ENCODE measurements around the gene IL5RA. TPM values are rescaled to one million over a fixed set of nuclear protein-coding genes. Genes with fewer than 3 reads are reported as not detected.
A peak's percentile ranks its signal among the peaks of the same experiment; 100 is the strongest.

The IL5RA gene, protein sequence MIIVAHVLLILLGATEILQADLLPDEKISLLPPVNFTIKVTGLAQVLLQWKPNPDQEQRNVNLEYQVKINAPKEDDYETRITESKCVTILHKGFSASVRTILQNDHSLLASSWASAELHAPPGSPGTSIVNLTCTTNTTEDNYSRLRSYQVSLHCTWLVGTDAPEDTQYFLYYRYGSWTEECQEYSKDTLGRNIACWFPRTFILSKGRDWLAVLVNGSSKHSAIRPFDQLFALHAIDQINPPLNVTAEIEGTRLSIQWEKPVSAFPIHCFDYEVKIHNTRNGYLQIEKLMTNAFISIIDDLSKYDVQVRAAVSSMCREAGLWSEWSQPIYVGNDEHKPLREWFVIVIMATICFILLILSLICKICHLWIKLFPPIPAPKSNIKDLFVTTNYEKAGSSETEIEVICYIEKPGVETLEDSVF
- total RNA-seq (2014; rRNA removed; shearing (Covaris generic)) = not detected in 2 replicates

DNA sequence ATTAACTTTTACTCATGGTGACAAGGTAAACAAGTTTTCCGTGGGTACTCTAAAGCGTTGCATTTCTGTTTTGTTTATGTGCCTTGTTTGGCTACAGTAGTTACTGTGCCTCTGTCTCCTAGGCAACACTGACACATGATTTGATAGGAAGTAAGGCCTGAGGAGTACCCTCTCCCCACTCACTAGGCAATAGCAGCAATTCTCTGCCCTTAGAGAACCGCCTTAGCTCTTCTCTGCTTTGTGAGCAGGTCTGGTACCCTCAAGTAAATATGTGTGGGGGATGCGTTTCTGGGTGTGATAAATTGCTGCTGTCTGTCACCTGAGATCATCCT, at the start of gene IL5RA:
IL5RA (minus strand) TSS at position 76 of the 332 bp plus-strand sequence. CDS start 5,390 bp downstream, outside the sequence.
- no peak for DNase-seq (ENCODE audit: low spot score)

DNA sequence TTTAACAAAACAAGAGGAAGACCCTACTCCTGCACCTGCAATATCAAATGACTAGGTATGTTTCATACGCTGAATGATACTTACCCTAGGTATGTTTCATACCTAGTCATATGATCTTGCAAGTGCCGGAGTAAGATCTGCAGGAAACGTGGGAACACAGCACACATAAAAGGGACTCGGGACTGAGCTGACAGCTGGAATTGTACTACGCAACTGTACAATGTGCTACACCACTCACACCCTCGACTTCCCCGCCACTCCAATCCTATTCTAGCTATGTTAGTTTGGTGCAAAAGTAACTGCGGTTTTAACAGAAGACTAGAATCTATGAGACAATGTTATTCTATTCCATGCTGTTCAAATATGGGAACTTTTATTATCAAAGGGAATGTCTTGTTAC, 47.3 kb upstream of the IL5RA start:
- no peak for DNase-seq (ENCODE audit: low spot score)

DNA sequence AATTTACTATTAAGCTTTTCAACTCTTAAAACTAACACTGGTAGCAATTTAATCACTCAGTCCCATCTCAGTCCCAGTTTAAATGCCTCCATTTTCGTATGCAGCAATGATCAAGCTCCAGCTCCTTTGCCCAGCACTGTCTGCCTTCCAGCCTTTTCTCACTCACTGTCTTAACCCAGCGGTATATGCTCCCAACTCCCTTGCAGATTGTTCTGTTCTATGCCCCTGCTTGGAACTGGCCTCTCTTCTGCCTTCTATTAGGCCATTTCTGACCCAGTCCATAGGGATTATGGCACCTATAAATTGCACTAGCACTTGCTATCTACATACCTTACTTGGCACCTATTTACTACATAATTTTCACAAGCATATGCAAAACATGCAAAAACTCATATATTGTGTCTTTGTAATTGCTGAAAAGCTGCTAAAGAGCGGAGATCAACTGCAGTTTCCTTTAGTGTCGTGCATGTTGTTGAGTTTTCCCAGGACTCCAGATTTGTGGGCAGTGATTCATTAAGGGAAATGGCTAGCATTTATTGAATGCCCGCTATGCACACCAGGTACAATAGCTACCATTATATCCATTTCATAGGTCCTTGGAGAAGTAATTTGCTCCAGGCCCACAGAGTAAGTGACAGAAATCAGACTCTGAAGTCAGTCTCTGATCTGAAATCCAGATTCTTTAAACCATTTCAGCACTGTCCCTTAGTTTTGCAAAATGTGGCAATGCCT, 44.9 kb upstream of the IL5RA start:
- DNase-seq (ENCODE audit: low spot score) = no peak

DNA sequence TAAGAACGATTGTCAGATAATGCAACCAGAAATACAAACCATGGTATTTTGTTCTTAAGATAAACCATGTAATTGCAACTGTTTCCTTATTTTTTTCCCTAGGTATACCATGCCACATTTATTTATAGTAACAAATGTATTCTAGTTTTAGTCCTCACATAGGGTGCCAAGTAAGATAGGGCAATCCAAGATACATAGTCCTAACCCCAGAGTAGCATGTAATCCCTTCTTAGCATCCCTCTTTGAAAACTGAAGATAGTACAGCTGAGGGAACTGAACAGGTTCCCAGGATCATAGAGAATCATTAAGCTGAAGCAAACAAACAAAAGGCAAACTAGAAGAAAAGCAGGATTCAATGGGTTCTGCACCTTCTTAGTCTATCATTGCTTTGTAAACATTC, 41.3 kb upstream of the IL5RA start:
- no peak for DNase-seq (ENCODE audit: low spot score)

DNA sequence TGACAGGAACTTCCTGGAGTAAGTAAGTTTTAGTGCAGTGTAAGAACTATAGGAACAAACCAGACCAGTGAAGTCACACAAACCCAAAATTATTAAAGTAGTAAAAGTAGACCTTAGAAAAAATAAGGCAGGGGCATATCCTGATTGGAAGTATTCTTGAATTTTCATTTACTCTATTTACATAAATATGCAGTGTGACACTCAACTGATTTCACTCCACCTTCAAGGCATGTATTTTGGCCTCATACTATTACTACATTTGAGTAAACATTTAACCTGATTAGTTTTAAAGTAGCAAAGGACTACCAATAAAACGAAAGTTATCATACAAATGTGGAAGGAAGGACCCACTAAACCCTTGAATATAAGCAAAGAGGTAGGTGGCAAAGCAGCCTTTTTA, 39.4 kb upstream of the IL5RA start:
- no peak for DNase-seq (ENCODE audit: low spot score)

DNA sequence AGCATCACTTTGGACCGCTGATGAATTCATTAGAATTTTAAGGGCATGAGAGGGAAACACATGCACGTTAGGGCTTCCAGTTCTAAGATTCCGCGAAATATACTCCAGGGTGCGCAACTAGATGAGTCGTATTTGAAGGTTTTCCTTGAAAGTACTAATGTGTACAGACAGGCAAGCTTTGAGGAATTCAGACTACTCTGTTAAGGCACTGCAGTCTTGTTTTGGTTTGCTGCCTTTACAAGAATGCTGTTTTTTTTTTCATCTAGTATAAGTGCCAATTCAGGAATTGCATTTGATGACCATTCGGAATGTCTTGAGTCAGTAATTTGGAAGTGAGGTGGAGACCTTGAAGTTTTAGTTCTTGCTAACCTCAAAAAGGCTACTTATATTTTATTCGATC, 35.7 kb upstream of the IL5RA start:
- DNase-seq (ENCODE audit: low spot score) = no peak

DNA sequence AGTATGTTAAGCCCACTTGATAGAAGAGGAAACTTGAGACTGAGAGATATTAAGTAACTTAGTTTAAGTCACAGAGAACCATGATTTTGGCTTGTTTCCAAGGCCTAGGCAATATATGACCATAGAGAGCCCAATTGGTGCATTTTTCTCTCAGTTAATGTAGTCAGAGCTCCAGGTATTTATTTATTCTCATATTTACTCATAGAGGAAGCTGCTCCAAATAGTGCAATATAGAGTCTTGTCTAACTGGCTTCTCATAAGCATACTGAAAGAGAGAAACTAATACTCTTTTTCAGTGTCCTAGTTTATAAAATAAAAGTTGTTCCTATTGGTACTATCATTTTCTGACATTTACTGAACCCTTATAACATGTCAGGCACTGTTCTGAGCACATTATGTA, 31.8 kb upstream of the IL5RA start:
- no peak for DNase-seq (ENCODE audit: low spot score)

DNA sequence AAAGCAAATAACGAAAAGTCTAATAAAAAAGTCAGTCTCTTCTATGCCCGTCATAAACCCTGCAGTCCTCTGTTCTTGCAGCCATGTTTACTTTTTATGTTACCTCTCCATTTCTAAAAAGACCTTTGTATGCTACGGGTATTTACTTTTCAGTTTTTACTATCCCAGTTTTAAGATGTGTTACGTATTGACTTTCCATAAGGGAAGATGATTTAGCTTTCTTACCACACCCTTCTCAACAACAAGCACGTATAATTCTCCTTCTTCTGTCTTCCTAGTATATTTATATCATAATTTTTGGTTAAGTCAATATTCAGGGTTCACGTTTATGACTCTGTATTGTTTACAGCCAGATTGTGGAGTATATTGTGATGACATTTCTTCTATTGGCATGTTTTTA, 27.4 kb upstream of the IL5RA start:
- no peak for DNase-seq (ENCODE audit: low spot score)

DNA sequence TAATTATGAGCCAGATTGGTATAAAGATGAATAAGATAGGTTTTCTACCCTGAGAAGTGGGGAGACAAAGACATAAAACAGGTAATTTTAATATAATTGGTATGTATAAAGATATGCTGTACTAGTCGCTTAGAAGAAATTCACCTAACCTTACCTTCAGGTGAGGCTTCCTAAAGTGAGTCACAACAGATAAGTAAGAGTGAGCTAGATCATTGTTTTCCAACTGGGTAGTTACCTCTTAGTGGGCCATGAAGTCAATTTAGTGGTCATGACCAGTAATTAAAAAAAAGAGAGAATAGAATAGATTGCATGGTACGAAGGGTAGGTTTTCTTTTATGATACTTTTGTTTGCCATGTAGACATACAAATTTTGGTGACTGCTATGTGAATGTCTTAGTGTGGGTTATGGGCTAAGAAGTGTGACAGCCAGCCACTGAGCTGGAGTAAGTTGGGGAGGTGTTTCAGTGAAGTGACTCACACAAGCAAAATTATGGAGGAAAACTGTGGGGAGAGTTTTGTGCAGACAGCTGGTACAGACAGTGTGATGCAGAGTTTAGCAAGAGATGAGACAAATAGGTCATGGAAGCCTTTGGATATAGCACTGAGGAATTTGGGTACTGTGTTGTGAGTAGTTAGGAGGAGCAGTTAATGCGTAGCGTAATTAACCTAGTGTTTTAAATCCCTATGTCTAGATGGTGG, 24.7 kb upstream of the IL5RA start:
- no peak for DNase-seq (ENCODE audit: low spot score)

DNA sequence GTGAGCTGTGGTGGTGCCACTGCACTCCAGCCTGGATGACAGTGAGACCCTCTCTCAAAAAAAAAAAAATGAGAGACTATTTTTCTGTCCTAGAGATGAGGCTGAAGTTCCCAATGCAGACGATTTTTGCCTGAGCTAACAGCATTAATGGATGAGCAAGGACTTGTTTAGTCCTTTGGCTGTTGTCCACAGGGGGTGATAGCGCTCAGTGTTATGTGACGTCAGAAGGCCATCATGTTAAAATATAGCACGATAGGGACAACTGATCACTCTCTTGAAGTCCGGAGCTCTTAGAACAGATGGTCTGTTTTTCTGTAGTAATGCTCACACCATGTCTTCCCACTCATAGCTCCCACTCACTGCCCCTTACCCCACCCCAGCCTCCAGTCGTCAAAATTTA, 23.3 kb upstream of the IL5RA start:
- no peak for DNase-seq (ENCODE audit: low spot score)

DNA sequence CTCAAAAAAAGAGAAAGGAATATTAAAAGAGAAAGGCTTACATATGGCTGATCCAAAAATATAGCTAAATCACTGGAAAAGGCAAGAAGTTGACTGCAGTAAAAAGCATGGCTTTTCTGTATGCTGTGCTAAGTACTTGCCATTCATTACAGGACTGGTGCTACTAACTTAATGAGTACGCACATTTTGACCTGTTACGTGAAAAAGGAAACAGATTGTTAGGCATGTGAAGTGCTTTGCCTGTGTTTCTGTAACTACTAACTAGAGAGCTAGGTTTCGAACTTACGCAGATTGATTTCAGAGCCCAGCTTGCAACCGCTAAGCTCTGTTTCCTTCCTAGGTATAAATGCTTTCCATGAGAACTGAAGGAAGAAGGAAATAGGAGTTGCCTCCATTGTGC, 19.4 kb upstream of the IL5RA start:
- no peak for DNase-seq (ENCODE audit: low spot score)

DNA sequence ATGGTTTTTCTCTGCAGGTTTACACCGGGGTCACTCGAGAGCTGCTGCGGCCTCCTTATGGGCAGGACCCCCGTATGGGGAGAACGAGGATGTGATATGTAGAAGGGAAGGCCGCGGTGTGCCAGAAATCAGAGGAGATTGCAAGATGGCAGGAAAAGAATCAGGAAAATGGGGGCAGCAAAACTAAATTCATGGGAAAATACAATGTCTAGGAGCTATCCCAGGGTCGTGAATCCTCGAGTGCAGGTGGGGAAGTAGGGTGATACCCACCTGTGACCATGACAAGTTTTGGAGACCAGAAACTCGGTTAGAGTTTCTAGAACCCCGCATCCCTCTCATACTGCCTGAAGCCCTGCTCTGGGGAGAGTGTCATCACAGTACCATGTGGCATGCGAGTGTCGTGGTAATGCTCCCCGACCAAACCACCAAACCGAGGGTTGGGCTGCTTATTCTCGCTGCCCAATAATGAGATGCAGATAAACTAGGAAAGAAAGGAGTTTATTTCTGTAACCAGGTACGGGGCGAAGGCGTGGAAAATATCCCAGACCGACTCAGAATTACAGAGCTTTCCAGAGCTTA, 17.3 kb upstream of the IL5RA start:
- DNase-seq (ENCODE audit: low spot score) = peak; percentile 48

DNA sequence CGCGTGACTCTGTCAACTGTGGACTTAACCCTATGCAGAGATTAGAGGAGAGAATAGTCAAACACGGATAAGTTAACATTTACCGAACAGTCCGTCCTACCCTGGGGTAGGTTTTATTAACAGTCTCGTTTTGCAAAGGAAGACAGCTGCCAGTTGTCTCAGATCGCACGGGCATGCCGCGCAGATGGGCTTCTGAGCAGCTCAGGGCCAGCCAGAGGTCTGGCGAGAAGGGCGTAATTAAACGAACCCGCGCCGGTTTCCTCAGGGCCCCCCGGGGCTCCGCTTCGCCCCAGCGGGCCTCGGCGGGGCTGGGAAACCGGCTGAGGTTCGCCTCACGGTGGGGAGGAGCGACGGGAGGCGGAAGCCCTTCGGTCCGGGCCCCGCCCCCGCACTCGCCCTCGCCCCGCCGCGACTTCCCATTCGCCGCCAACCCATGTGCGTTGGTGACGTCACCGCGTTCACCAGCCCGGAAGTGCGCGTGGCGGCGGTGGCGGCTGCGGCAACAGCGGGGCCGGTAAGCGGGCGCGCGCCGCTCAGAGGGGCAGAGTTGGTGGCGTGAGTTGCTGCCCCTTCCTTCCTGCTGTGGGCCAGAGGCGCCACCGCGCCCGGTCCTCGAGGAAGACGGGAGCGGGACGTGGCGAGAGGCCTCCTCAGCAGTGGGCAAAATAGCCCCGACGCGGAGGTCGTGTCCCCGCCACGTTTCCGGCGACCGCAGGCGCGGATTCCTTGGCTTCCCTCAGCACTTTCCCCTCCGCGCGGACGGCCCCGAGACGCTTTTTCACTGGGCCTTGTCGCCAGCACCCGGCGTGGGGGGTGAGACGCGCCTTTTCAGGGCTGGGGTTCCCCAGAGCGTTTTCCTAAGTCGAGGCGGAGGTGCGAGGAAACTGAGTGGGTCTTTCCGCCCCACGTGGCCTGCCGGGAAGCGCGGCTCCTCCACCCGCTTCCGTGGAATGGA, 16.6 kb upstream of the IL5RA start, which contains the start of gene TRNT1:
TRNT1 (plus strand) TSS at position 464 of the 955 bp plus-strand sequence. CDS start 2,101 bp downstream, outside the sequence.
- peak; percentile 90 for DNase-seq (ENCODE audit: low spot score)

DNA sequence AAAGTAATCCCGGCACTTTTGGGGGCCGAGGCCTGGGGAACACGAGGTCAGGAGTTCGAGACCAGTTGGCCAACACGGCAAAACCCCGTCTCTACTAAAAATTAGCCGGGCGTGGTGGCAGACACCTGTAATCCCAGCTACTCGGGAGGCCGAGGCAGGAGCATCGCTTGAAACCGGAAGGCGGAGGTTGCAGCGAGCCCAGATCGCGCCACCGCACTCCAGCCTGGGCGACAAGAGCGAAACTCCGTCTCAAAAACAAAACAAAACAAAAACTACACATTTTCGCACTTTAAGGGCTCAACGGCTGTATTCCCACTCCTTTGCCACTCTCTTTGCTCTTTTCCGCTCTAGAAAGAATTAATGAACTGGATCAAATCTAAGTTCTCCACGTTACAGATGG, 15.8 kb upstream of the IL5RA start:
- no peak for DNase-seq (ENCODE audit: low spot score)

DNA sequence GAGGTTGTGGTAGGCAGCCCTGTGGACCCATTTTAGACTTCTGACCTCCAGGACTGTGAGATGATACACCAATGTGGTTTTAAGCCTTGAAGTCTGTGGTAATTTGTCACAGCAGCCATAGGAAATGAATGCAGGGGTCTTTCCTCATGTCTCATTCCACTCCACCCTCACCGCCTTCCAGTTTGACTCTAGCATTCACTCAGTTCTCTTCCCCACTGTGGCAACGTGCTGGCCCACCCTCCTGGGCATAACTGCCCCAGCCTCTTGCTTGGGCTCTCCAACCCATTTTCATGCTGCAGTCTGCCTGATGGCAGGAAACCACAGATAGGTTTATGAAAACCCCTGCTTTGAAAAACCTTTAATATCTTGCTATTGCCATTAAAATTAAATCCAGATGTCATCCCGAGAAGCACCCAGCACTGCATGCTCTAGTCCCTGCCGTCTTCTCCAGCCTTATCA, 9.2 kb upstream of the IL5RA start:
- no peak for DNase-seq (ENCODE audit: low spot score)

DNA sequence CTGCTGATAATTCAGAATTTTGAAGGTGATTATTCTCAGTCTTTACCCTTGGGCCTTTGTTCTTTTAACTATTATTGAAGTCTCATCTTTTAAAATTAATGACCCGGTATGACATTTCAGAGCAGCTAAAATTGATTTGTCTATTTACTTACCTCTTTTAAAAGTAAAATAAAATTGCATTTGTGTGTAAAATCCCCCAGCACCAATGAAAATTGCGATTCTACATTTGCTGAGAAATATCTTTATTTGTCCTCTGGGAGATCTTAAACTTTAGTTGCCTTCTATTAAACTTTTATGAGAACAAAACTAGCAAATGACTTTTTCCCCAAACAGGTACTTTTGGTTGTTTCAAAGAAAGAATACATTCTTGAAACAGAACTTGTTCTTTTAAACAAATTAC, 7.5 kb upstream of the IL5RA start:
- DNase-seq (ENCODE audit: low spot score) = no peak

DNA sequence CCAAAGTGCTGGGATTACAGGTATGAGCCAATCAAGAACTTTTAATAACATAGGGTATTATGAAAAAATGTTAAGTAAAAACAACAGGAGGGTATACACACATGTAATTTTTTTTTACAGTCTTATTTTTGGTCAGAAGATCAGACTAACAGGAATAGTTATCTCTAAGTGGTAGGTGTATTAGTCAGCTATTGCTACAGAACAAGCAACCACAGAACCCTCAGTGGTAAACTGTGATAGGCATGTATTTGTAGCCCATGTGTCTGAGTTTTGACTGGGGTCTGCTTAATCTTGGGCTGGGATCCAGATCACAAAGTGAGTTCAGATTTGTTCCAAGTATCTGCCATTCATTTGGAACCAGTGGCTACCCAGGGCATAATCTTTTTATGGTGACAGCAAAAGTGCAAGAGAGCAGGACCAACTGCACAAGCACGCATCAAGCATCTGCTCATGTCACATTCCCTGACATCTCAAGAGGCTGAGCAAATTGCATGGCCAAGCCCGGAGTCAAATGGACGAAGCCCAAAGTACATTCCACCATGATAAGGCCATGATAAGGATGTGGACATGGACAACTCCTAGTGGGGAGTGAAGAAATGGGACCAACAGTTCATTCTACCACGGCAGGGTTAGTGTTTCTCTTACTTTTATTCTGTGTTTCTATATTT, 3.0 kb upstream of the IL5RA start:
- no peak for DNase-seq (ENCODE audit: low spot score)

DNA sequence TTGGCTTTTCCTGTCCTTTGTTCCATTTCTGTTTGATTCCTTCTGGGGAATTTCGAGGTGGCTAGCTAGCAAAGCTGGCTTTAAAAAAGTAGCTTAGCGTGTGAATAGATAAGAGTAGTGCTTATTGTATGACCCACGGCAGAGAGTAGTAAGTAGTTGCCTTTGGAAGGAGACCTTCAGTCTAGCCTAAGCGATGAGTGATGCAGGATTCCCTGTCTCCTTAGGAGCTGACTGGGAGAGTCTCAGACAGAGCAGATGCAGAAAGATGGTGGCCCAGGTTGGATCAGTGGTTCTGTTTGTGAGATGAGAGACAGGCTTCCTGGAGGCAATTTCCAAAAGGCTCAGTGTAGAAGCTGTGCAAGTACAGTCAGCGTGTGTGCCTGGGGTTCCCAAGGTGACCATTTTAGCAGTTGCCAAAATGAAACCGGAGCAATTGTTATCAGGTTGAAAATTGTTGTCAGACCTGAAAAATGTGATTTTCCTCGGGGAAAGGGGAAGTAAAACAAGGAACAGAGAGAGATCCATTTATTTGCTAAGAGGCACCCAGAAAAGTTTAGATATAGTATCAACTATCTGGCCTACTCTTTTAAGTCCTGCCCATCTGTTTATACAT, 681 bp upstream of the IL5RA start:
- DNase-seq (ENCODE audit: low spot score) = no peak

DNA sequence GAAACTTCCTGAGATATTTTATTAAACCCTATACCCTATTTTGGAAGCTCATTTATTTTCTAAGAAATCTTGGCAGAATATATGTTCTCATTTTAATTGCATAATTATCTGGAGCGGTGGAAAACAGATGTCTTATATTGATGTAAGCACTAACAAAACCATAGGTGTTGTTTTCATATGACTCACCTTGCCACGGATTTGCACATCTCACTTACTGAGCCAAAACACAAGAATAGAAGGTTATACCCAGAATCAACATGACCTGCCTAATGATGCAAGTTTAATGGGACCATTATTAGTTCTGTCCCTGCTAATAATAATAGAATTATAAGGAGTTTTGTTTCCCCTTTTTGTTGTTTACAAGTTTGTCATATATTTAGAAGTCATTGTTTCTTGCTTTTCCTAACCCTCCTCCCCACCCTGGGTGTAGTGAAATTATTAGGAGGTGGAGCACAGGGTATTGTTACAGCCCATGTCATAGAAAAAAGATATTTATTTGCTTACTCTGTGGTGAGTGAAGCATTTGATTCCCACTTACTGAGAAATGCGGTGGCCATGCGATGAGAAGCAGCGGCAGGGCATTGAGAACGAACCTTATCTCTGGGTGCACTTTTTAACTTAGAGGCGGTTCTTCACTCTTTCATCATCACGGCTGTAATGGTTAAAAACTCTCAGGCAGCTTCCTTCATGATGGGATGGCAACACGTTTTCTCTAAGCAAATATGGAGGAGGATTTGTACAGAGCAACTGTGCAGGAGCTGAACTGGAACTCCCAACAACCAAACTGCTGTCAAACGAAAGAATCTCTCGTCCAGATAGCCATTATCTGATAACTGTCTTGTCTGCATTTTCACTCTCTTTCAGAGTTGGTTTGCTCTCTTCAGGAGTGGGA, 521 bp downstream of the IL5RA start:
- no peak for DNase-seq (ENCODE audit: low spot score)

Data from HT-29 (cell line).